HCT116 (cell line): ENCODE measurements around the gene DYNC2H1. TPM values are rescaled to one million over a fixed set of nuclear protein-coding genes. Genes with fewer than 3 reads are reported as not detected.

Source experiments
- ATAC-seq: fragments of 200-7000 bp; cut with Tn5 transposase; 2 replicates; pipeline ENCODE4 v1.9.1; 2020; ENCODE audit warnings: mild to moderate bottlenecking, moderate library complexity
- BruUV-seq: library from RNA; stranded (reverse); fragments of 400-500 nt; replicated peaks from 2 replicates; lab custom pipeline; 2021; lab: Mats Ljungman, UMichigan
- CTCF ChIA-PET: fragments of 300-600 bp; sonication (Branson Sonifier 250); formaldehyde crosslinking; loops from one replicate; lab custom pipeline; 2021; ENCODE audit warnings: antibody characterized with exemption; lab: Charles Lee
- POLR2A ChIA-PET: fragments of 300-600, 350-600 bp; sonication (Branson Sonifier 250); formaldehyde crosslinking; loops from one replicate; lab custom pipeline; 2021; ENCODE audit warnings: antibody characterized with exemption; lab: Charles Lee
- RAD21 ChIA-PET, 2 experiments: fragments of 300-600 bp; sonication (Branson Sonifier 250); formaldehyde crosslinking; loops; one replicate each; lab custom pipeline; 2023; ENCODE audit warnings: low total read pairs in 2 of 2; ENCODE audit not compliant: uncharacterized antibody in 2 of 2, unreplicated experiment in 2 of 2, low non-redundant PET in 1 of 2; lab: Charles Lee
- DNase-seq: peaks from one replicate; pipeline ENCODE4 v3.0.0-alpha.2; 2010; ENCODE audit warnings: low read depth, low spot score
- H2AFZ ChIP-seq: fragments of 200-600 bp; shearing (Covaris generic), sonication (generic); 2 replicates; pipeline ENCODE4 v1.6.1; 2017; ENCODE audit warnings: low read depth, mixed run types, mixed read lengths, antibody characterized with exemption, low read length; ENCODE audit not compliant: poor library complexity, severe bottlenecking
- H3K27ac ChIP-seq: 2 replicates; pipeline ENCODE4 v1.5.1; 2012; ENCODE audit warnings: low read depth, low read length
- H3K27me3 ChIP-seq: fragments of 200-600 bp; sonication (generic); 2 replicates; pipeline ENCODE4 v1.6.1; 2016; ENCODE audit warnings: mixed run types, low read length, mixed read lengths; ENCODE audit not compliant: insufficient read depth
- H3K36me3 ChIP-seq, 2 experiments: fragments of 200-500 bp in 1 of 2; fragments of 200-600 bp in 1 of 2; sonication (Bioruptor generic) in 1 of 2; sonication (generic) in 1 of 2; 2 replicates each; pipeline versions ENCODE4 v1.5.1 to v1.6.1; 2014 to 2016; ENCODE audit warnings: low read length in 2 of 2, inconsistent platforms in 1 of 2, mixed read lengths in 1 of 2, mixed run types in 1 of 2; ENCODE audit not compliant: insufficient read depth in 2 of 2, control insufficient read depth in 1 of 2
- H3K4me1 ChIP-seq, 2 experiments: fragments of 200-600 bp in 1 of 2; sonication (generic) in 1 of 2; 2 replicates each; pipeline versions ENCODE4 v1.5.1 to v1.6.1; 2012 to 2017; ENCODE audit warnings: low read length in 2 of 2, inconsistent platforms in 1 of 2, mild to moderate bottlenecking in 1 of 2, mixed read lengths in 1 of 2, mixed run types in 1 of 2, moderate library complexity in 1 of 2; ENCODE audit not compliant: insufficient read depth in 2 of 2, control insufficient read depth in 1 of 2
- H3K4me2 ChIP-seq: fragments of 200-600 bp; sonication (generic); 2 replicates; pipeline ENCODE4 v1.6.1; 2017; ENCODE audit warnings: mixed run types, low read length, mixed read lengths
- H3K4me3 ChIP-seq, 2 experiments: fragments of 200-600 bp in 1 of 2; sonication (generic) in 1 of 2; replicated peaks in 1 of 2; 2 replicates each; pipeline ENCODE4 v1.5.1; 2011 to 2016; ENCODE audit warnings: low read length in 2 of 2, control low read depth in 1 of 2, low read depth in 1 of 2, mild to moderate bottlenecking in 1 of 2, mixed read lengths in 1 of 2, mixed run types in 1 of 2
- H3K79me2 ChIP-seq: fragments of 200-600 bp; sonication (generic); 2 replicates; pipeline ENCODE4 v1.6.1; 2017; ENCODE audit warnings: mild to moderate bottlenecking, mixed run types, low read length, moderate library complexity, mixed read lengths; ENCODE audit not compliant: insufficient read depth
- H3K9ac ChIP-seq: fragments of 200-600 bp; sonication (generic); 2 replicates; pipeline ENCODE4 v1.6.1; 2016; ENCODE audit warnings: low read length, mixed read lengths
- H3K9me2 ChIP-seq: fragments of 200-600 bp; sonication (generic), shearing (Covaris generic); 2 replicates; pipeline ENCODE4 v1.6.1; 2017; ENCODE audit warnings: mixed run types, mild to moderate bottlenecking, moderate library complexity; ENCODE audit not compliant: insufficient read depth
- H3K9me3 ChIP-seq, 2 experiments: fragments of 200-500 bp in 1 of 2; fragments of 200-600 bp in 1 of 2; sonication (Bioruptor generic) in 1 of 2; sonication (generic) in 1 of 2; 2 replicates each; pipeline ENCODE4 v1.6.1; 2014 to 2017; ENCODE audit warnings: low read length in 2 of 2, mixed read lengths in 2 of 2, inconsistent platforms in 1 of 2, low read depth in 1 of 2, mild to moderate bottlenecking in 1 of 2, mixed run types in 1 of 2, moderate library complexity in 1 of 2; ENCODE audit not compliant: control insufficient read depth in 1 of 2, insufficient read depth in 1 of 2
- H4K20me1 ChIP-seq: fragments of 200-600 bp; sonication (generic), shearing (Covaris generic); 2 replicates; pipeline ENCODE4 v1.6.1; 2017; ENCODE audit warnings: mixed run types, mild to moderate bottlenecking, moderate library complexity; ENCODE audit not compliant: insufficient read depth
- CBX3 ChIP-seq: IDR thresholded peaks from 2 replicates; pipeline ENCODE4 v1.6.1; 2012; ENCODE audit warnings: low read depth
- TCF7L2 ChIP-seq: IDR thresholded peaks from 2 replicates; pipeline ENCODE4 v1.7.0; 2011; ENCODE audit warnings: borderline replicate concordance, inconsistent platforms; ENCODE audit not compliant: insufficient read depth, insufficient read length; ENCODE audit errors: extremely low read depth
- ZNF274 ChIP-seq: fragments of 200-500 bp; sonication (Bioruptor generic); IDR thresholded peaks from 2 replicates; pipeline ENCODE4 v1.6.1; 2014; ENCODE audit warnings: mild to moderate bottlenecking, low read depth, low read length, inconsistent platforms
- intact Hi-C: fragments of 100-400 bp; cut with micrococcal nuclease; formaldehyde crosslinking; loops from 2 replicates; pipeline ENCODE4 v1.10.0; 2022
- total RNA-seq: library from RNA; stranded (reverse); gene quantifications from one replicate; pipeline ENCODE4 v1.2.1, GENCODE V29; 2021; ENCODE audit not compliant: unreplicated experiment
- TF ChIP-seq, protein P1 (sequence below), 3 experiments: fragments of 200-600 bp in 1 of 3; sonication (generic) in 1 of 3; IDR thresholded peaks in 2 of 3; conservative IDR thresholded peaks in 1 of 3; 2 replicates each; pipeline ENCODE4 v1.5.1; 2012 to 2017; ENCODE audit warnings: low read depth in 2 of 3, low read length in 2 of 3, antibody characterized with exemption in 1 of 3, borderline replicate concordance in 1 of 3, control low read depth in 1 of 3, mild to moderate bottlenecking in 1 of 3, mixed read lengths in 1 of 3, mixed run types in 1 of 3, moderate library complexity in 1 of 3; ENCODE audit not compliant: insufficient read depth in 1 of 3

Gene DYNC2H1
- total RNA-seq, 1 experiment from 2014 or later = 1.5 TPM

GRCh38 chr11:103322821-103323220, 213.6 kb downstream of the DYNC2H1 start:
- TF ChIP-seq CBX3 = no peak
- ATAC-seq = no peak
- H3K27ac ChIP-seq = no peak overlapping the region
- no peaks in the 10 kb centered on the region for H3K9me2 ChIP-seq
- H3K27me3 ChIP-seq = no peaks in the 10 kb centered on the region
- H2AFZ ChIP-seq = no peak overlapping the region
- no peaks in the 10 kb centered on the region for H3K79me2 ChIP-seq
- no peak overlapping the region for H3K4me2 ChIP-seq
- no peaks in the 10 kb centered on the region for H3K36me3 ChIP-seq
- H3K4me3 ChIP-seq = no peak overlapping the region
- POLR2A ChIA-PET = no interaction called here
- RAD21 ChIA-PET = no interaction called here
- H3K9ac ChIP-seq = no peak overlapping the region
- CTCF ChIA-PET = no interaction called here
- H3K9me3 ChIP-seq = no peaks in the 10 kb centered on the region
- intact Hi-C loops = no loop called here
- peaks cover 0 to 8% of the 10 kb centered on the region in 2 experiments; a peak in 2 of 4 replicates for H3K4me1 ChIP-seq
- no peak for DNase-seq
- BruUV-seq = no TSS peak
- H4K20me1 ChIP-seq = no peaks in the 10 kb centered on the region

DNA sequence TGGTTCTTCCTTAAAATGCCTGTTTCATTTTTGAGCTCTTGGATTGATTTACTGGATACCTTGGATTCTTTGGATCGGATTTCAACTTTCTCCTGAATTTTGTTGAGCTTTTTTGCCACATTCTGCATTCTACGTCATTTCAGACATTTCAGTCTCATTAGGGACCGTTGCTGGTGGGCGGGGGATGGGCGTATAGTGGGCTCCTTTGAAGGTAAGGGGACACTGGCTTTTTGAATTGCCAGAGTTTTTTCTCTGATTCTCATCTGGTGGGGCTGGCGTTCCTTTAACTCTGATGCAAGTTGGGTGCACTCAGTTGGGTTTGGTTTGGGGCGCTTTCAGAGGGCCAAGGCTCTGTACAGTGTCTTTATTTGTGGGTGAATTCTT, 216.5 kb downstream of the DYNC2H1 start:
- DNase-seq (no peak), ATAC-seq (peak; percentile 56)
- TF ChIP-seq TCF7L2 (peak; percentile 30), ZNF274 (no peak)
- TF ChIP-seq, protein P1, sequence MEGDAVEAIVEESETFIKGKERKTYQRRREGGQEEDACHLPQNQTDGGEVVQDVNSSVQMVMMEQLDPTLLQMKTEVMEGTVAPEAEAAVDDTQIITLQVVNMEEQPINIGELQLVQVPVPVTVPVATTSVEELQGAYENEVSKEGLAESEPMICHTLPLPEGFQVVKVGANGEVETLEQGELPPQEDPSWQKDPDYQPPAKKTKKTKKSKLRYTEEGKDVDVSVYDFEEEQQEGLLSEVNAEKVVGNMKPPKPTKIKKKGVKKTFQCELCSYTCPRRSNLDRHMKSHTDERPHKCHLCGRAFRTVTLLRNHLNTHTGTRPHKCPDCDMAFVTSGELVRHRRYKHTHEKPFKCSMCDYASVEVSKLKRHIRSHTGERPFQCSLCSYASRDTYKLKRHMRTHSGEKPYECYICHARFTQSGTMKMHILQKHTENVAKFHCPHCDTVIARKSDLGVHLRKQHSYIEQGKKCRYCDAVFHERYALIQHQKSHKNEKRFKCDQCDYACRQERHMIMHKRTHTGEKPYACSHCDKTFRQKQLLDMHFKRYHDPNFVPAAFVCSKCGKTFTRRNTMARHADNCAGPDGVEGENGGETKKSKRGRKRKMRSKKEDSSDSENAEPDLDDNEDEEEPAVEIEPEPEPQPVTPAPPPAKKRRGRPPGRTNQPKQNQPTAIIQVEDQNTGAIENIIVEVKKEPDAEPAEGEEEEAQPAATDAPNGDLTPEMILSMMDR (IDR thresholded peaks at IDR 0.05 in 2 of 3, conservative IDR thresholded peaks at IDR 0.05 in 1 of 3; ENCODE audit: borderline replicate concordance in 1 of 3, insufficient read depth in 1 of 3, low read depth in 2 of 3, low read length in 2 of 3) = no peak
- no peak overlapping the region for H2AFZ ChIP-seq
- no TSS peak for BruUV-seq
- POLR2A ChIA-PET = no interaction called here
- CTCF ChIA-PET = interaction anchor here (0.8 kb wide), 1 partner anchor 278 kb away, joined by 3 read pairs; no protein-coding TSS in a partner anchor
- no peaks in the 10 kb centered on the region for H3K79me2 ChIP-seq
- peaks cover 0 to 8% of the 10 kb centered on the region in 2 experiments; a peak in 2 of 4 replicates for H3K4me1 ChIP-seq
- H4K20me1 ChIP-seq = no peaks in the 10 kb centered on the region
- no peak overlapping the region for H3K27ac ChIP-seq
- no peaks in the 10 kb centered on the region for H3K9me2 ChIP-seq
- no peak overlapping the region for H3K4me3 ChIP-seq
- RAD21 ChIA-PET = no interaction called here
- H3K36me3 ChIP-seq = no peaks in the 10 kb centered on the region
- intact Hi-C loops = loop anchor here (2.0 kb wide), 1 partner anchor 275 kb away; no protein-coding TSS in a partner anchor
- H3K9ac ChIP-seq = no peak overlapping the region
- H3K4me2 ChIP-seq = peak overlapping the region; percentile 41
- H3K27me3 ChIP-seq = no peaks in the 10 kb centered on the region
- H3K9me3 ChIP-seq = no peaks in the 10 kb centered on the region
